Keratinocyte (primary cell): Measurements from ENCODE around the gene TFG. TPM values are rescaled to one million over a fixed set of nuclear protein-coding genes. Genes with fewer than 3 reads are reported as not detected.

ENCODE experiments used
- DNase-seq: peaks from one replicate; pipeline ENCODE4 v3.0.0-alpha.2; 2011; ENCODE audit warnings: low read depth, missing footprints, low spot score
- FAIRE-seq: peaks from 2 replicates; lab custom pipeline; 2011; peaks lifted over from hg19 to GRCh38; lab: Jason Lieb, UNC
- H2AFZ ChIP-seq: 2 replicates; pipeline ENCODE4 v1.6.0; 2012; ENCODE audit warnings: low read length, control low read depth, inconsistent platforms; ENCODE audit not compliant: control insufficient read depth
- H3K27ac ChIP-seq: 2 replicates; pipeline ENCODE4 v1.5.1; 2011; ENCODE audit warnings: low read length; ENCODE audit not compliant: control insufficient read depth, insufficient read depth
- H3K27me3 ChIP-seq: 3 replicates; pipeline ENCODE4 v1.6.0; 2011; ENCODE audit warnings: low read length; ENCODE audit not compliant: control insufficient read depth, insufficient read depth; ENCODE audit errors: extremely low read depth
- H3K36me3 ChIP-seq, 2 experiments: 2 replicates in 1 of 2; 3 replicates in 1 of 2; pipeline ENCODE4 v1.5.1; 2011; ENCODE audit warnings: low read length in 2 of 2, mild to moderate bottlenecking in 1 of 2; ENCODE audit not compliant: control insufficient read depth in 2 of 2, insufficient read depth in 2 of 2; ENCODE audit errors: extremely low read depth in 1 of 2
- H3K4me1 ChIP-seq: 3 replicates; pipeline ENCODE4 v1.5.1; 2011; ENCODE audit warnings: low read length; ENCODE audit not compliant: control insufficient read depth, insufficient read depth; ENCODE audit errors: extremely low read depth
- H3K4me2 ChIP-seq: 3 replicates; pipeline ENCODE4 v1.6.0; 2011; ENCODE audit warnings: low read depth, low read length; ENCODE audit not compliant: control insufficient read depth, insufficient read depth; ENCODE audit errors: extremely low read depth
- H3K4me3 ChIP-seq, 3 experiments: fragments of 200-600 bp in 1 of 3; sonication (generic) in 1 of 3; 2 replicates in 2 of 3; 3 replicates in 1 of 3; pipeline ENCODE4 v1.5.1; 2011 to 2016; ENCODE audit warnings: low read length in 3 of 3, mild to moderate bottlenecking in 3 of 3, control low read depth in 2 of 3, inconsistent platforms in 1 of 3, low read depth in 1 of 3, mixed read lengths in 1 of 3, mixed run types in 1 of 3, moderate library complexity in 1 of 3; ENCODE audit not compliant: control insufficient read depth in 2 of 3, insufficient read depth in 2 of 3; ENCODE audit errors: extremely low read depth in 1 of 3
- H3K79me2 ChIP-seq: 2 replicates; pipeline ENCODE4 v1.6.0; 2012; ENCODE audit warnings: low read length; ENCODE audit not compliant: control insufficient read depth, insufficient read depth
- H3K9ac ChIP-seq: 3 replicates; pipeline ENCODE4 v1.6.0; 2011; ENCODE audit warnings: low read length; ENCODE audit not compliant: control insufficient read depth, insufficient read depth; ENCODE audit errors: extremely low read depth
- H3K9me1 ChIP-seq: 3 replicates; pipeline ENCODE4 v1.6.0; 2011; ENCODE audit warnings: low read length; ENCODE audit not compliant: control insufficient read depth, insufficient read depth; ENCODE audit errors: extremely low read depth
- H3K9me3 ChIP-seq: 2 replicates; pipeline ENCODE4 v1.5.1; 2012; ENCODE audit warnings: low read depth, low read length; ENCODE audit not compliant: control insufficient read depth
- H4K20me1 ChIP-seq: 3 replicates; pipeline ENCODE4 v1.6.0; 2011; ENCODE audit warnings: low read length; ENCODE audit not compliant: control insufficient read depth, insufficient read depth; ENCODE audit errors: extremely low read depth
- EZH2 ChIP-seq: IDR thresholded peaks from one replicate; pipeline ENCODE4 v1.6.1; 2012; ENCODE audit warnings: inconsistent platforms, mild to moderate bottlenecking, low read length, moderate library complexity
- dilution Hi-C: fragments of 300-500 bp; cut with MboI; formaldehyde crosslinking; loops from one replicate; pipeline ENCODE4 v1.7.0; 2020; ENCODE audit warnings: low sequenced_read_pairs; ENCODE audit not compliant: extremely low pct_ligation_motif_present
- polyA plus RNA-seq, 5 experiments: library from polyadenylated mRNA; depleted of rRNA in 3 of 5; stranded (reverse) in 3 of 5; stranded (forward) in 1 of 5; unstranded in 1 of 5; fragments of >200 nt; gene quantifications; 1 replicate in 1 of 5; 2 replicates in 3 of 5; 3 replicates in 1 of 5; pipeline versions ENCODE4 v1.2.1 to v1.2.3, GENCODE V29; 2011 to 2012; ENCODE audit warnings: missing spikeins in 2 of 5, low read depth in 1 of 5, low replicate concordance in 1 of 5
- TF ChIP-seq, protein P1 (sequence below), 3 experiments: IDR thresholded peaks in 1 of 3; conservative IDR thresholded peaks in 1 of 3; optimal IDR thresholded peaks in 1 of 3; 2 replicates in 2 of 3; 3 replicates in 1 of 3; pipeline versions ENCODE3 to v1.5.1; 2011; ENCODE audit warnings: low read length in 3 of 3, mild to moderate bottlenecking in 3 of 3, moderate library complexity in 2 of 3, control low read depth in 1 of 3, inconsistent platforms in 1 of 3; ENCODE audit not compliant: insufficient read depth in 2 of 3; ENCODE audit errors: extremely low read depth in 1 of 3

Gene TFG
- polyA plus RNA-seq, 1 donor (not counting 4 experiments of a cell fraction or from before 2014, with no cell fraction given): 177 TPM

- Histone ChIP-seq H3K36me3 (peaks cover 6 to 8% of the 10 kb centered on the region in 2 experiments), H3K9ac (no peak overlapping the region), H3K4me1 (no peaks in the 10 kb centered on the region), H3K4me2 (no peak overlapping the region), H3K4me3 (no peak overlapping the region), H4K20me1 (no peaks in the 10 kb centered on the region), H3K27me3 (no peaks in the 10 kb centered on the region), H3K27ac (no peak overlapping the region), H2AFZ (no peak overlapping the region), H3K79me2 (no peaks in the 10 kb centered on the region), H3K9me1 (no peaks in the 10 kb centered on the region), H3K9me3 (no peaks in the 10 kb centered on the region)
- TF ChIP-seq, protein P1, sequence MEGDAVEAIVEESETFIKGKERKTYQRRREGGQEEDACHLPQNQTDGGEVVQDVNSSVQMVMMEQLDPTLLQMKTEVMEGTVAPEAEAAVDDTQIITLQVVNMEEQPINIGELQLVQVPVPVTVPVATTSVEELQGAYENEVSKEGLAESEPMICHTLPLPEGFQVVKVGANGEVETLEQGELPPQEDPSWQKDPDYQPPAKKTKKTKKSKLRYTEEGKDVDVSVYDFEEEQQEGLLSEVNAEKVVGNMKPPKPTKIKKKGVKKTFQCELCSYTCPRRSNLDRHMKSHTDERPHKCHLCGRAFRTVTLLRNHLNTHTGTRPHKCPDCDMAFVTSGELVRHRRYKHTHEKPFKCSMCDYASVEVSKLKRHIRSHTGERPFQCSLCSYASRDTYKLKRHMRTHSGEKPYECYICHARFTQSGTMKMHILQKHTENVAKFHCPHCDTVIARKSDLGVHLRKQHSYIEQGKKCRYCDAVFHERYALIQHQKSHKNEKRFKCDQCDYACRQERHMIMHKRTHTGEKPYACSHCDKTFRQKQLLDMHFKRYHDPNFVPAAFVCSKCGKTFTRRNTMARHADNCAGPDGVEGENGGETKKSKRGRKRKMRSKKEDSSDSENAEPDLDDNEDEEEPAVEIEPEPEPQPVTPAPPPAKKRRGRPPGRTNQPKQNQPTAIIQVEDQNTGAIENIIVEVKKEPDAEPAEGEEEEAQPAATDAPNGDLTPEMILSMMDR (optimal IDR thresholded peaks at IDR 0.05 in 1 of 3, IDR thresholded peaks at IDR 0.05 in 1 of 3, conservative IDR thresholded peaks at IDR 0.05 in 1 of 3; ENCODE audit: extremely low read depth in 1 of 3, insufficient read depth in 2 of 3, low read length in 3 of 3): no peak
- TF ChIP-seq EZH2: no peak
- DNase-seq (no peak), FAIRE-seq (no peak)
- dilution Hi-C loops: no loop called here
Observed at GRCh38 chr3:100753846-100754245, 44.6 kb downstream of the TFG start.

GRCh38 chr3:100754563-100755334 lies 45.5 kb downstream of the TFG start:
- no peak for DNase-seq
- no peak overlapping the region for H3K27ac ChIP-seq
- no peaks in the 10 kb centered on the region for H3K9me1 ChIP-seq
- no peaks in the 10 kb centered on the region for H3K9me3 ChIP-seq
- H3K9ac ChIP-seq: no peak overlapping the region
- H3K4me3 ChIP-seq: no peak overlapping the region
- no peak overlapping the region for H2AFZ ChIP-seq
- H3K36me3 ChIP-seq: peaks cover 6 to 8% of the 10 kb centered on the region in 2 experiments
- no peak for FAIRE-seq
- TF ChIP-seq, protein P1 (optimal IDR thresholded peaks at IDR 0.05 in 1 of 3, IDR thresholded peaks at IDR 0.05 in 1 of 3, conservative IDR thresholded peaks at IDR 0.05 in 1 of 3; ENCODE audit: extremely low read depth in 1 of 3, insufficient read depth in 2 of 3, low read length in 3 of 3): no peak
- TF ChIP-seq EZH2: no peak
- dilution Hi-C loops: no loop called here
- H4K20me1 ChIP-seq: no peaks in the 10 kb centered on the region
- H3K4me2 ChIP-seq: no peak overlapping the region
- no peaks in the 10 kb centered on the region for H3K79me2 ChIP-seq
- no peaks in the 10 kb centered on the region for H3K4me1 ChIP-seq
- no peaks in the 10 kb centered on the region for H3K27me3 ChIP-seq
